MM.1S (cell line): ENCODE measurements around the gene SHOC1.
"Not testable (repeated sequence)": the region's sequence is repeated elsewhere in the genome, so short reads cannot be mapped to it uniquely, and the experiment has no call there.

Source experiments
- DNase-seq: peaks from one replicate; pipeline ENCODE4 v3.0.0-alpha.2; 2015
- H2AFZ ChIP-seq: fragments of 300-600 bp; sonication (generic); 2 replicates; pipeline ENCODE4 v1.6.0; 2016; ENCODE audit warnings: antibody characterized with exemption, low read length
- H3F3A ChIP-seq: fragments of 300-600 bp; sonication (generic); 2 replicates; pipeline ENCODE4 v1.6.1; 2016; ENCODE audit warnings: mild to moderate bottlenecking, antibody characterized with exemption, low read length, moderate library complexity, mixed read lengths; ENCODE audit not compliant: insufficient read depth
- H3K27ac ChIP-seq: fragments of 300-600 bp; sonication (generic); 2 replicates; pipeline ENCODE4 v1.5.1; 2016; ENCODE audit warnings: mild to moderate bottlenecking, low read length
- H3K27me3 ChIP-seq: fragments of 300-600 bp; sonication (generic); replicated peaks from 2 replicates; pipeline ENCODE4 v1.6.0; 2016; ENCODE audit warnings: low read length; ENCODE audit not compliant: insufficient read depth
- H3K36me3 ChIP-seq: fragments of 300-600 bp; sonication (generic); replicated peaks from 2 replicates; pipeline ENCODE4 v1.6.1; 2016; ENCODE audit warnings: mild to moderate bottlenecking, low read length, mixed read lengths; ENCODE audit not compliant: insufficient read depth
- H3K4me1 ChIP-seq: fragments of 300-600 bp; sonication (generic); 2 replicates; pipeline ENCODE4 v1.6.1; 2016; ENCODE audit warnings: low read length, mixed read lengths
- H3K4me2 ChIP-seq: fragments of 300-600 bp; sonication (generic); 2 replicates; pipeline ENCODE4 v1.6.0; 2016; ENCODE audit warnings: low read depth, low read length
- H3K4me3 ChIP-seq: fragments of 300-600 bp; sonication (generic); 2 replicates; pipeline ENCODE4 v1.5.1; 2016; ENCODE audit warnings: low read length, mixed read lengths
- H3K79me2 ChIP-seq: fragments of 300-600 bp; sonication (generic); 2 replicates; pipeline ENCODE4 v1.6.1; 2016; ENCODE audit warnings: mixed run types, low read length, mixed read lengths
- H3K9ac ChIP-seq: fragments of 300-600 bp; sonication (generic); 2 replicates; pipeline ENCODE4 v1.6.1; 2016; ENCODE audit warnings: low read length, mixed read lengths
- H3K9me2 ChIP-seq: fragments of 300-600 bp; sonication (generic); replicated peaks from 2 replicates; pipeline ENCODE4 v1.6.1; 2016; ENCODE audit warnings: mild to moderate bottlenecking, low read length, mixed read lengths; ENCODE audit not compliant: insufficient read depth
- H3K9me3 ChIP-seq: fragments of 300-600 bp; sonication (generic); replicated peaks from 2 replicates; pipeline ENCODE4 v1.6.1; 2016; ENCODE audit warnings: mild to moderate bottlenecking, low read length, mixed read lengths; ENCODE audit not compliant: insufficient read depth
- H4K20me1 ChIP-seq: fragments of 300-600 bp; sonication (generic); 2 replicates; pipeline ENCODE4 v1.6.1; 2016; ENCODE audit warnings: mild to moderate bottlenecking, low read length, moderate library complexity, mixed read lengths; ENCODE audit not compliant: insufficient read depth
- EZH2 ChIP-seq: fragments of 300-600 bp; sonication (generic); optimal IDR thresholded peaks from 2 replicates; pipeline ENCODE3; 2017; ENCODE audit warnings: low read depth, mild to moderate bottlenecking, antibody characterized with exemption, low read length, mixed read lengths
- EZH2phosphoT487 ChIP-seq: fragments of 300-600 bp; sonication (generic); IDR thresholded peaks from 2 replicates; pipeline ENCODE4 v1.6.1; 2018; ENCODE audit warnings: antibody characterized with exemption, low read length
- TF ChIP-seq, protein P1 (sequence below): fragments of 300-600 bp; sonication (generic); IDR thresholded peaks from 2 replicates; pipeline ENCODE4 v1.5.1; 2016; ENCODE audit warnings: antibody characterized with exemption, low read length, mixed read lengths

SHOC1 gene

GRCh38 chr9:111799506-111799905 lies 4.8 kb upstream of the SHOC1 start:
- H3K79me2 ChIP-seq: no peaks in the 10 kb centered on the region
- no peak overlapping the region for H2AFZ ChIP-seq
- no peak overlapping the region for H3K4me2 ChIP-seq
- H3K4me1 ChIP-seq: no peaks in the 10 kb centered on the region
- H3F3A ChIP-seq: no peaks in the 10 kb centered on the region
- no peak for DNase-seq
- no peaks in the 10 kb centered on the region for H3K36me3 ChIP-seq
- H3K9ac ChIP-seq: no peak overlapping the region
- TF ChIP-seq, protein P1, sequence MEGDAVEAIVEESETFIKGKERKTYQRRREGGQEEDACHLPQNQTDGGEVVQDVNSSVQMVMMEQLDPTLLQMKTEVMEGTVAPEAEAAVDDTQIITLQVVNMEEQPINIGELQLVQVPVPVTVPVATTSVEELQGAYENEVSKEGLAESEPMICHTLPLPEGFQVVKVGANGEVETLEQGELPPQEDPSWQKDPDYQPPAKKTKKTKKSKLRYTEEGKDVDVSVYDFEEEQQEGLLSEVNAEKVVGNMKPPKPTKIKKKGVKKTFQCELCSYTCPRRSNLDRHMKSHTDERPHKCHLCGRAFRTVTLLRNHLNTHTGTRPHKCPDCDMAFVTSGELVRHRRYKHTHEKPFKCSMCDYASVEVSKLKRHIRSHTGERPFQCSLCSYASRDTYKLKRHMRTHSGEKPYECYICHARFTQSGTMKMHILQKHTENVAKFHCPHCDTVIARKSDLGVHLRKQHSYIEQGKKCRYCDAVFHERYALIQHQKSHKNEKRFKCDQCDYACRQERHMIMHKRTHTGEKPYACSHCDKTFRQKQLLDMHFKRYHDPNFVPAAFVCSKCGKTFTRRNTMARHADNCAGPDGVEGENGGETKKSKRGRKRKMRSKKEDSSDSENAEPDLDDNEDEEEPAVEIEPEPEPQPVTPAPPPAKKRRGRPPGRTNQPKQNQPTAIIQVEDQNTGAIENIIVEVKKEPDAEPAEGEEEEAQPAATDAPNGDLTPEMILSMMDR: no peak
- no peak for TF ChIP-seq EZH2phosphoT487
- TF ChIP-seq EZH2: no peak
- H3K27me3 ChIP-seq: no peaks in the 10 kb centered on the region
- no peaks in the 10 kb centered on the region for H3K9me3 ChIP-seq
- H4K20me1 ChIP-seq: no peaks in the 10 kb centered on the region
- no peak overlapping the region for H3K27ac ChIP-seq
- no peak overlapping the region for H3K4me3 ChIP-seq
- H3K9me2 ChIP-seq: no peaks in the 10 kb centered on the region

DNA sequence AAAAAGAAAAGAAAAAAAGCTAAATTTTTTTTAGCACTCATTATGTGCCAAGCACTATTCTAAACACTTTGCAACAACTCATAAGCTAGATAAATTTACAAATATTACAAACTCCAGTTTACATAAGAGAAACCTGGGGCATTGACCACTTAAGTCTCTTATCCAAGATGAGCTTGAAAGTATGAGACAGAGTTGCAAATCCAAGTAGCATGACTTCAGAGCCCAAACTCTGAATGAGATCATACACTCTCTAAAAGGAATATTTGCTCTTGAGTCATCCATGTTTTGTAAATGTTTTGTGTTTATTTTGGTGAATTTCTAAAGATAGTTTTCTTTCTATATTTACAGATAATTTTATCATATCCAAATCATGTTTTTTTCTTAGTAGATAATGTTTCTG lies 4.0 kb upstream of the SHOC1 start:
- H3K9ac ChIP-seq: no peak overlapping the region
- H3F3A ChIP-seq: no peaks in the 10 kb centered on the region
- no peak overlapping the region for H3K4me2 ChIP-seq
- TF ChIP-seq, protein P1: no peak
- TF ChIP-seq EZH2 (no peak), EZH2phosphoT487 (no peak)
- DNase-seq: no peak
- H3K4me1 ChIP-seq: no peaks in the 10 kb centered on the region
- H3K36me3 ChIP-seq: no peaks in the 10 kb centered on the region
- no peaks in the 10 kb centered on the region for H4K20me1 ChIP-seq
- H3K4me3 ChIP-seq: no peak overlapping the region
- H3K79me2 ChIP-seq: no peaks in the 10 kb centered on the region
- no peaks in the 10 kb centered on the region for H3K9me2 ChIP-seq
- H3K27me3 ChIP-seq: no peaks in the 10 kb centered on the region
- no peaks in the 10 kb centered on the region for H3K9me3 ChIP-seq
- no peak overlapping the region for H3K27ac ChIP-seq
- no peak overlapping the region for H2AFZ ChIP-seq

DNA sequence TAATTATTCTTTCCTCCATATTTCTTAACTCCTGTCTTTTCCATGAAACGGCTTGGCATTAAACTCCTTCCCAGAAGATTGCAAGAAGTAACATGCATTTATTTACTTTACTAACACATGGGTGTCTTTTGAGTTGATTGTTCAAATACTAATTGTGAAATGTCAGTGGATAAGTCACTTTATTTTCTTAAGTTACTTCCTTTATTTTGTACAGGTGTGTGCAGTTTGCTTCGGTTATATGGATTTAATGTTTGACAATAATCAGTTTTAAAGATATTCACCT lies 761 bp upstream of the SHOC1 start:
- Histone ChIP-seq H3K27ac (no peak overlapping the region), H2AFZ (no peak overlapping the region), H4K20me1 (no peaks in the 10 kb centered on the region), H3K27me3 (no peaks in the 10 kb centered on the region), H3K9me3 (no peaks in the 10 kb centered on the region), H3K79me2 (no peaks in the 10 kb centered on the region), H3K9ac (no peak overlapping the region), H3K4me1 (no peaks in the 10 kb centered on the region), H3F3A (no peaks in the 10 kb centered on the region), H3K4me2 (no peak overlapping the region), H3K36me3 (no peaks in the 10 kb centered on the region), H3K4me3 (no peak overlapping the region), H3K9me2 (no peaks in the 10 kb centered on the region)
- TF ChIP-seq EZH2 (no peak), EZH2phosphoT487 (no peak)
- TF ChIP-seq, protein P1: no peak
- DNase-seq: no peak

DNA sequence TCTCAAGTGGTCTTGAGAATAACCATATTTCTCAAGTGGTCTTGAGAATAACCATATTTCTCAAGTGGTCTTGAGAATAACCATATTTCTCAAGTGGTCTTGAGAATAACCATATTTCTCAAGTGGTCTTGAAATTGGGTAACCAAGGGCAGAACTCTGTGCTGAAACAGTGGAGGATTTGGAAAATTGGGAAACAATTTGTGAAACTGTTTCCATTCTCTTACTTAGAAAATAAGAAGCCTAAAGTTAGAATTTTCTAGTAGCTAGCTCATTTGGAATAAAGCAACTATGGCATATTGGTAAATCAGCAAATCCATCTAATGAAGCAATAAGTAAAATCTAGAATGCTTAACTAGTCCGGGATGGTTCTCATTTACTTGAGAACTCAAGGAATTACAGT lies 2.9 kb downstream of the SHOC1 start:
- H3K4me3 ChIP-seq, H3F3A ChIP-seq, H3K4me1 ChIP-seq, H3K27ac ChIP-seq, H3K9me2 ChIP-seq, H4K20me1 ChIP-seq, H3K9ac ChIP-seq, DNase-seq, H3K79me2 ChIP-seq, H3K4me2 ChIP-seq, H3K36me3 ChIP-seq, H3K9me3 ChIP-seq, H3K27me3 ChIP-seq, H2AFZ ChIP-seq: not testable (repeated sequence)
